ENCODE results near the gene BARHL2. TPM values are rescaled to one million over a fixed set of nuclear protein-coding genes. Genes with fewer than 3 reads are reported as not detected.
A peak's percentile ranks its signal among the peaks of the same experiment; 100 is the strongest.

BARHL2 gene
- total RNA-seq, 1 experiment from 2014 or later: 0.07 TPM

GRCh38 chr1:90725657-90726424 is 8.7 kb upstream of the BARHL2 start:
- in situ Hi-C loops (cut with HindIII; ENCODE audit: low sequenced_read_pairs): no loop called here

GRCh38 chr1:90724926-90725656 is 8.0 kb upstream of the BARHL2 start:
- peak; percentile 73 for DNase-seq (ENCODE audit: low spot score)
- in situ Hi-C loops (cut with HindIII; ENCODE audit: low sequenced_read_pairs): no loop called here

More at GRCh38 chr1:90725657-90726424, 8.7 kb upstream of the BARHL2 start:
- peak; percentile 72 for DNase-seq (ENCODE audit: low spot score)

- peak; percentile 58 for DNase-seq (ENCODE audit: low spot score)
- in situ Hi-C loops (cut with HindIII; ENCODE audit: low sequenced_read_pairs): no loop called here
Measured at GRCh38 chr1:90724361-90724760, 7.3 kb upstream of the BARHL2 start.

GRCh38 chr1:90723590-90724108 is 6.5 kb upstream of the BARHL2 start:
- in situ Hi-C loops (cut with HindIII; ENCODE audit: low sequenced_read_pairs): no loop called here
- peak; percentile 47 for DNase-seq (ENCODE audit: low spot score)

- in situ Hi-C loops (cut with HindIII; ENCODE audit: low sequenced_read_pairs): no loop called here
- DNase-seq (ENCODE audit: low spot score): no peak
Measured at GRCh38 chr1:90722874-90723589, 5.9 kb upstream of the BARHL2 start.

- peak; percentile 92 for DNase-seq (ENCODE audit: low spot score)
- in situ Hi-C loops (cut with HindIII; ENCODE audit: low sequenced_read_pairs): no loop called here
Measured at GRCh38 chr1:90721210-90722194, 4.4 kb upstream of the BARHL2 start.

GRCh38 chr1:90720145-90720636 is 3.1 kb upstream of the BARHL2 start:
- in situ Hi-C loops (cut with HindIII; ENCODE audit: low sequenced_read_pairs): no loop called here
- DNase-seq (ENCODE audit: low spot score): no peak

GRCh38 chr1:90719330-90720144 is 2.4 kb upstream of the BARHL2 start:
- in situ Hi-C loops (cut with HindIII; ENCODE audit: low sequenced_read_pairs): no loop called here
- peak; percentile 76 for DNase-seq (ENCODE audit: low spot score)

- in situ Hi-C loops (cut with HindIII; ENCODE audit: low sequenced_read_pairs): no loop called here
- DNase-seq (ENCODE audit: low spot score): peak; percentile 54
Measured at GRCh38 chr1:90718411-90719329, 1.6 kb upstream of the BARHL2 start.

- in situ Hi-C loops (cut with HindIII; ENCODE audit: low sequenced_read_pairs): no loop called here
- peak; percentile 95 for DNase-seq (ENCODE audit: low spot score)
Measured at GRCh38 chr1:90717665-90718410, 736 bp upstream of the BARHL2 start.

GRCh38 chr1:90717356-90717664 is 208 bp upstream of the BARHL2 start:
- in situ Hi-C loops (cut with HindIII; ENCODE audit: low sequenced_read_pairs): no loop called here
- no peak for DNase-seq (ENCODE audit: low spot score)

- in situ Hi-C loops (cut with HindIII; ENCODE audit: low sequenced_read_pairs): no loop called here
- no peak for DNase-seq (ENCODE audit: low spot score)
Measured at GRCh38 chr1:90716243-90716551, 905 bp downstream of the BARHL2 start.

- in situ Hi-C loops (cut with HindIII; ENCODE audit: low sequenced_read_pairs): no loop called here
Measured at GRCh38 chr1:90715309-90715708, 1.8 kb downstream of the BARHL2 start.

GRCh38 chr1:90714521-90714951 is 2.6 kb downstream of the BARHL2 start:
- DNase-seq (ENCODE audit: low spot score): peak; percentile 56
- in situ Hi-C loops (cut with HindIII; ENCODE audit: low sequenced_read_pairs): no loop called here

More at GRCh38 chr1:90715309-90715708, 1.8 kb downstream of the BARHL2 start:
- DNase-seq (ENCODE audit: low spot score): peak; percentile 52

GRCh38 chr1:90713741-90714509 is 3.2 kb downstream of the BARHL2 start:
- peak; percentile 92 for DNase-seq (ENCODE audit: low spot score)
- in situ Hi-C loops (cut with HindIII; ENCODE audit: low sequenced_read_pairs): no loop called here
